ENCODE measurements around the gene PARD6B.

The PARD6B gene

DNA sequence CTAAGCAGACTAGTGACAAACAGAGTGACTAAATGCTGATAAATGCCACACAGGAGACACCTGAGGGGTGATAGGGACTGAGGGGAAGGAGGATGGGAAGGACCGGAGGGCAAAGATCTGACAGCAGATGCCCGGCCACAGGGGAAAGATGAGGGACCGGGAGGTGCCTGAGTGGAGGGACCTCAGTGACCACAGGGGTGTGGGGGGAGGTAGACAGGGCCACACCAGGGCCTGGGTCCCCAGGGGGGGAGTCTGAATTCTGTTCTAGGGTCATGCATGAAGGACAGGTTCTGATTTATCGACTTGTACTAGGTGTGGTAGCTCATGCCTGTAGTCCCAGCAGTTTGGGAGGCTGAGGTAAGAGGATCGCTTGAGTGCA, 70.4 kb downstream of the PARD6B start:
- DNase-seq, result no peak

GRCh38 chr20:50802289-50802688, 70.9 kb downstream of the PARD6B start:
- no peak for DNase-seq

DNA sequence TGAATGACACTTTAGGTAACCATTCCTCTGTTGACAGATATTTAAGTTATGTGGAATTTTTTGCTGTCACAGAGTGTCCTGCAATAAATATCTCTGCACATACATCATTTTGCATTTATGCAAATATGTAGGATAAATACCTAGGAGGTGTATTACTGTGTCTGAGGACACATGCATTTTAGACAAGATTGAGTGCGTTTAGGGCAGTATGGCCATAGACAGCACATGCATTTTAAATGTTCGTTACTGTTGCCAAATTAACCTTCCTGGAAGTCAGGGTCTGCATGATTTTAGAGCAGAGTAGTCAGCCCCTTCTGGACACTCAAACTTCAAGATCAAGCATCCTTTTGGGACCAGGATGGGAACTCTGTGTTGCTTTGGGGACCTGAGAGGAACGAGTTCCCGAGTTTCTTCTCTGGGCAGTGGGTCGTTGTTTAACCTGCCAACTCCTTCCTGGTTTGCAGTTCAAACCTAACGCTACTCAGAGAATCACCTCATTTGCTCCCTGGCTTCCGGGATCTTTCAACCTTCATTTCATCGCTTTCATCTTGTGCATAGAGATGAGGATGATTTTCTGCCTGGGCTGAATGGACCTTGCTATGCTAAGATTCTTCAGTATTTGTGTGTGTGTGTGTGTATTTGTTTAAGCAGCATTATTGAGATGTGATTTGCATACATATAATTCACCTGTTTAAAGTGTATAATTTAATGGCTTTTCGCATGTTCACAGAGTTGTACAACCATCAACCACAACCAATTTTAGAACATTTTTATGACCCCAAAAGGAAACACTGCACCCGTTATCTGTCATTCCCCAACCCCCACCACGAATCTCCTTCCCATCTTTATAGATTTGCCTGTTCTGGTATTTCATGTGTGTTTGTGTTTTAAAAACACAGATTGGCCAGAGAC, 73.3 kb downstream of the PARD6B start:
- peak; percentile 10 for DNase-seq

- DNase-seq, result no peak
Measured at GRCh38 chr20:50805349-50805684, 73.9 kb downstream of the PARD6B start.

DNA sequence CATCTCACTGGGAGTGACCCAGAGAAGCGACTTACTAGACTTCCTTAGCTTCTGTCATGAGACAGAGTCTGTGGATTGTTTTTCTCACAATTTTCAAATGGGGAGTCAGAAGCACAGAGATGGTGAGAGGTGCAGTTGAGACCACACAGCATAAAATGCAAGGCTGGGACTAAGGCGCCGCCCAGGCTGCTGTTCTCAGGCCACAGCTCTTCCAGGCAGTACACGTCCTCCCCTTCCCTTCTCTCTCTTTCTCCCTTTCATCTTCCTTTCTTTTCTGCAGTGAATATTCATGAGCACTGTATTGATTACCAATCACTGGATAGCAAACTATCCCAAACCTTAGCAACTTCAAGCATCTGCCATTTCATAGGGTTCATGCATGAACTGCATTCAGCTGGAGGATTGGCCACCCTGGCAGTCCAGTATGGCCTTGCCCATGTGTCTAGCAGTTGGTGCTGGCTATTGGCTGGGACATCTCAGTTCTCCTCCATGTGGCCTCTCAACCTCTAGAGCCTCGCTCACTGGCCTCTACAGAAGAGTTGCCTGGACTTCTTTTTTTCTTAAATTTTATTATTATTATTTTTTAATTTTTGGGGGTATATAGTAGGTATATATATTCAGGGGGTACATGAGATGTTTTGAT, 74.9 kb downstream of the PARD6B start:
- DNase-seq, result no peak

All from effector CD8-positive, alpha-beta T cell (primary cell).